Keratinocyte (primary cell): ENCODE results near the gene WSB1.

Experiments
- EZH2 ChIP-seq: IDR thresholded peaks from one replicate; pipeline ENCODE4 v1.6.1; 2012; ENCODE audit warnings: inconsistent platforms, mild to moderate bottlenecking, low read length, moderate library complexity
- TF ChIP-seq, protein P1 (sequence below), 3 experiments: IDR thresholded peaks in 1 of 3; conservative IDR thresholded peaks in 1 of 3; optimal IDR thresholded peaks in 1 of 3; 2 replicates in 2 of 3; 3 replicates in 1 of 3; pipeline versions ENCODE3 to v1.5.1; 2011; ENCODE audit warnings: low read length in 3 of 3, mild to moderate bottlenecking in 3 of 3, moderate library complexity in 2 of 3, control low read depth in 1 of 3, inconsistent platforms in 1 of 3; ENCODE audit not compliant: insufficient read depth in 2 of 3; ENCODE audit errors: extremely low read depth in 1 of 3

DNA sequence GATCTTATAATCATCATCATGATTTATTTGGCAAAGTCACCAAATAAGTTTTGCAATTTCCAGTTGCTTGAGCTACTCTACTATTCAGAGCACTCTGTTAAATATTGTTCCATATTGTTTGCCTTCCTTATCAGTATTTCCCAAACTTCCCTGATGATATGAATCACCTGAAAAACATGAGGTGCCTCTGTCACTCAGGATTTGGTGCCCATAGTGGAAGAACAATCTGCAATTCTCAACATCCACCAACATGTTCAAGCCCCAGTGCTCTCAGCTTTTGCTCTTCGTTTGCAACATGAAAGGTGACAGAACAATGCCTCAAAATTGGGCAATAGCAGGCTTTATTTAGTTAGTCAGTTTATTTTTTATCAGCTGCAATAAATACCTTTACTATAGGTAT is 28.6 kb upstream of the WSB1 start:
- TF ChIP-seq EZH2: no peak
- TF ChIP-seq, protein P1, sequence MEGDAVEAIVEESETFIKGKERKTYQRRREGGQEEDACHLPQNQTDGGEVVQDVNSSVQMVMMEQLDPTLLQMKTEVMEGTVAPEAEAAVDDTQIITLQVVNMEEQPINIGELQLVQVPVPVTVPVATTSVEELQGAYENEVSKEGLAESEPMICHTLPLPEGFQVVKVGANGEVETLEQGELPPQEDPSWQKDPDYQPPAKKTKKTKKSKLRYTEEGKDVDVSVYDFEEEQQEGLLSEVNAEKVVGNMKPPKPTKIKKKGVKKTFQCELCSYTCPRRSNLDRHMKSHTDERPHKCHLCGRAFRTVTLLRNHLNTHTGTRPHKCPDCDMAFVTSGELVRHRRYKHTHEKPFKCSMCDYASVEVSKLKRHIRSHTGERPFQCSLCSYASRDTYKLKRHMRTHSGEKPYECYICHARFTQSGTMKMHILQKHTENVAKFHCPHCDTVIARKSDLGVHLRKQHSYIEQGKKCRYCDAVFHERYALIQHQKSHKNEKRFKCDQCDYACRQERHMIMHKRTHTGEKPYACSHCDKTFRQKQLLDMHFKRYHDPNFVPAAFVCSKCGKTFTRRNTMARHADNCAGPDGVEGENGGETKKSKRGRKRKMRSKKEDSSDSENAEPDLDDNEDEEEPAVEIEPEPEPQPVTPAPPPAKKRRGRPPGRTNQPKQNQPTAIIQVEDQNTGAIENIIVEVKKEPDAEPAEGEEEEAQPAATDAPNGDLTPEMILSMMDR (optimal IDR thresholded peaks at IDR 0.05 in 1 of 3, IDR thresholded peaks at IDR 0.05 in 1 of 3, conservative IDR thresholded peaks at IDR 0.05 in 1 of 3; ENCODE audit: extremely low read depth in 1 of 3, insufficient read depth in 2 of 3, low read length in 3 of 3): no peak
